ENCODE data around the gene EIF4EBP3.

Gene EIF4EBP3
- total RNA-seq: 0 to 0.31 (median 0.08) reads per million in 17 experiments

DNA sequence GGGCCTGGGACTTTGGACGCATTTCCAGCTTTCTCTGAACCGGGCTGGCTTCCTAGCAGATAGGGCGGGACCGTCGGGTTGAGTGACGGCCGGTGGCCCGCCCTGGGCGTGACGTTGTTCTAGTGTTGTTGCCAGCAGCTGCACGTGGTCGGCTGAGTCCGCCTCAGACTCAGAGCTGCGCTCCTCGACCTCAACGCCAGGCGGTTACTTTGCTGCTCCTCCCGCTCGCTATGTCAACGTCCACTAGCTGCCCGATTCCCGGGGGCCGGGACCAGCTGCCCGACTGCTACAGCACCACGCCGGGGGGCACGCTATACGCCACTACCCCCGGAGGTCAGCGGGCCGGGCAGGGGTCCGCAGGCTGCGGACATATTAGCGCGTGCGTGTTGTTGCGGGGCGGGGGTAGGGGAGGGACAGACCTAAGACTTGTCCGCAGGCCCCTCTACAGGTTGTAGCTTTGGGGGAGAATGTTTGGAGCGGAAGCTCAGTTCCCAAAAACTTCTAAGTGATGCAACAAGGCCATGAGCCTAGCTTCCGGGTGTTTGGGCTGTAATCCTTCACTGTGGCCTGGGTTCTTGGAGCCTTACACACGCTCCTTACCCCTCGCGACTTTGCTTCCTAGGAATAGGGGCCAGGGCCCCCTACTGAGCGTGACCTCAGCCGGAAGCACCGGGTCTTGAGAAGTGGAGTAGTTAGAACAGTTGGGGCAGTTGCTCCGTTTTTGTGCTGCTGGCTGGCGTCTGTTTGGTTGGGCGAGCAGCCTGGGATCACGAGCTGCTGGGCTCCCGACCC is at the start of gene EIF4EBP3:
EIF4EBP3 (plus strand) TSS at position 155 of the 792 bp plus-strand sequence; CDS start at position 231, 76 bp downstream.
- peak; percentile 97 to 98 (median 97) for DNase-seq

- DNase-seq: no peak
Measured at GRCh38 chr5:140497897-140498296, 49.6 kb upstream of the EIF4EBP3 start.

DNA sequence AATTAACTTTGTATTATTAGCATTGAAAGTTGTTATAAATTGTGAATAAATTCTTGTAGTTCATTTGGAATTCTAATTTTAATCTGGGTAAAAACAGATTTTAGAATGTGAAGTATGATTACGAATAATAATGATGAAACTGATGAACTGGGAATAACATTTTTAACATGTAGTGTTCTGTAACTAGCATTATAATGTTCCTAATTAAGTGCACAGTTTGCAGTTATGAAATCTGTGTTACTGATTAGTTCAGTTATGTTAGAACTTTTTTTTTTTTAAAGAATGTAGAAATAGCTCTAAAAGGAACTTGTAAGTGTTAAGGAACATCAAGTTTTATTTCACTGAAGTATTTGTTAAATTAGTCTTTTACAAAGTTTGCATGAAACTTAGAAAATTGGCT is 48.9 kb upstream of the EIF4EBP3 start:
- DNase-seq: no peak

DNA sequence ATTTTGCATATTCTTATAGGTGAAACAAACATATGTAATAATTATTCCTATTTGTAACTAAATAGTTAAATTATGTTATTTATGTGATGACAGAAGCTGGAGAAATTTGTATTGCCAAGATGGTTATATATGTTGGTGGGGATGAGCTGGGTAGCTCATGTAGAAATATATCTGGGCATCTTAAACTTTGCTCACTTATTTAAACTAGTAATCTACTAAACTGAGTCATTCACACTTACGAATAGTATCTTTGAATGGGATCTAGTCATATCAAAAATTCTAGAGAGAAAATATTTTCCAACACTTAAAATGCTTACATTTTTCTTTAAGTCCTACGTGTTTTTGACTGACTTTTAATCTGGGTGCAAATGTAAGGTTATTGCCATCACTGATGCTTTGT is 44.6 kb upstream of the EIF4EBP3 start:
- no peak for DNase-seq

DNA sequence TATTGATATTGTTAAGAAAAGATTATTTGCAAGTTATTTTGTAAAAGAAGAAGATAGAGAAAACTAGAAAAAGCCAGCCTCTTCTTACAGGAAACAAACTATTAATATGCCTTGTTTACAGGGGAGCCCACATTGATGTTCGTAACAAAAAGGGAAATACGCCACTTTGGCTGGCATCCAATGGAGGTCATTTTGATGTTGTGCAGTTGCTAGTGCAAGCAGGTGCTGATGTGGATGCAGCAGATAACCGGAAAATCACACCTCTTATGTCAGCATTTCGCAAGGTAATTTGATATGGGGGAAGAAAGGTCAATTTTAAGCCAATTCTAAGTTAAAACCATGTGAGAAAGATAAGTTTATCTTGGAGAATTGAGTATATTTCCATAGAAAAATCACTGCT is 37.6 kb upstream of the EIF4EBP3 start:
- no peak for DNase-seq

GRCh38 chr5:140513124-140513523 is 34.3 kb upstream of the EIF4EBP3 start:
- DNase-seq: no peak

GRCh38 chr5:140524003-140524402 is 23.5 kb upstream of the EIF4EBP3 start:
- DNase-seq: no peak

GRCh38 chr5:140540227-140540626 is 7.2 kb upstream of the EIF4EBP3 start:
- no peak for DNase-seq

DNA sequence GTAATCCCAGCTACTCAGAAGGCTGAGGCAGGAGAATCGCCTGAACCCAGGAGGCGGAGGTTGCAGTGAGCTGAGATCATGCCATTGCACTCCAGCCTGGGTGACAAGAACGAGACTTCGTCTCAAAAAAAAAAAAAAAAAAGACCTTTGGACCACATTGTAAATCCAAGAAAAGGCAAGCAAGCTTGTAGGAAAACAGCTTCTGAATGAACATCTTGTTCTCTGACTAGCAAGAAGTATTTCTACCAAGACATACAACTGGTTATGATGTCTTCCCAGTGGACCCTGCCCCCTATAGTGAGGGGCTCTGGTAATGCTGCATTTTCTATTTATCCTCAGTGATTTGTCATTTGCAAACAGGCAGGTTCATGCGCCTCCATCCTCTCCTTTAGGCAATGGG is 4.5 kb upstream of the EIF4EBP3 start:
- no peak for DNase-seq

DNA sequence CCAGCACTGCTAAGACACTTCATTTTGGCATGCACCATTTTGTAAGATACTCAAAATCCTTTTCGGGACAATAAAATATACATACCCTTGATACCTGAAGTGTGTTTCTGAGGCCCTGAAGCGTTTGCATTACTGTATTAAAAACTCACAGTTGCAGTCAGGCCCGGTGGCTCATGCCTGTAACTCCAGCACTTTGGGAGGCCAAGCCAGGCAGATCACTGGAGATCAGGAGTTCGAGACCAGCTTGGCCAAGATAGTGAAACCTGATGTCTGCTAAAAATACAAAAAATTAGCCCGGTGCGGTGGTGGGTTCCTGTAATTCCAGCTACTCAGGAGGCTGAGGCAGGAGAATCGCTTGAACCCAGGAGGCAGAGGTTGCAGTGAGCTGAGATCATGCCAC is 2.5 kb upstream of the EIF4EBP3 start:
- no peak for DNase-seq

DNA sequence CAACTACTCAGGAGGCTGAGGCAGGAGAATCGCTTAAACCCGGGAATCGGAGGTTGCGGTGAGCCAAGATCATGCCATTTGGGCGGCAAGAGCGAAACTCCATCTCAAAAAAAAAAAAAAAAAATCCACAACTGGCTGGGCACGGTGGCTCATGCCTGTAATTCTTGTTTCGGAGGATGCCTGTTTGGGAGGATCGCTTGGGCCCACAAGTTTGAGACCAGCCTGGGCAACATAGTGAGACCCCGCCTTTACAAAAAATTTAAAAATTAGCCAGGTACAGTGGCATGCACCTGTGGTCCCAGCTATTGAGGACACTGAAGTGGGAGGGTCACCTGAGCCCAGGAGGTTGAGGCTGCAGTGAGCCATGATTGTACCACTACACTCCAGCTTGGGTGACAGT is 1.9 kb upstream of the EIF4EBP3 start:
- DNase-seq: no peak

DNA sequence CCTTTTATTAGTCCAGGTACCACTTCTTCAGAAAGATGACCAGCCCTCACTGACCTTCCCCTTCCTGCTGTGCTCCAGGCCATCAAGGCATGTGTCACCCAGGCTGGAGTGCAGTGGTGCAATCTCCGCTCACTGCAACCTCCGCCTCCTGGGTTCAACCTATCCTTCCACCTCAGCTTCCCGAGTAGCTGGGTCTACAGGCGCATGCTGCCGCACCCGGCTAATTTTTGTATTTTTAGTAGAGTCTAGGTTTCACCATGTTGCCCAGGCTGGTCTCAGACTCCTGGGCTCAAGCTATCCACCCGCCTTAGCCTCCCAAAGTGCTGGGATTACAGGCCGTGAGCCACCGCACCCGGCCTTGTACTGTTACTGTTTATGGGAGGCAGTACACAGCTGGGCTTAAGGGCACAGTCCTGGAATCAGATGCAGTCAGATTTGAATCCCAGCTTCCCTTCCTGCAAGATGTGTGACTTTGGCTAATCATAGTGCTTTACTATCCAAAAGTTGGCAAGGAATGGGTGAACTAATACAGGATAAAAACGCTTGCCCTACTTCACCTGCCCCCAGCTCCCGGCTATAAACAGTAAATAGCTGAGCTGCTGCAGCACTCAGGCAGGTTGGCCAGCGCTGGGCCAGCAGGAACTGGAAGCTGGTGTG is 483 bp upstream of the EIF4EBP3 start:
- DNase-seq: peak in 3 of 4 experiments; percentile 22 to 45 (median 41)

DNA sequence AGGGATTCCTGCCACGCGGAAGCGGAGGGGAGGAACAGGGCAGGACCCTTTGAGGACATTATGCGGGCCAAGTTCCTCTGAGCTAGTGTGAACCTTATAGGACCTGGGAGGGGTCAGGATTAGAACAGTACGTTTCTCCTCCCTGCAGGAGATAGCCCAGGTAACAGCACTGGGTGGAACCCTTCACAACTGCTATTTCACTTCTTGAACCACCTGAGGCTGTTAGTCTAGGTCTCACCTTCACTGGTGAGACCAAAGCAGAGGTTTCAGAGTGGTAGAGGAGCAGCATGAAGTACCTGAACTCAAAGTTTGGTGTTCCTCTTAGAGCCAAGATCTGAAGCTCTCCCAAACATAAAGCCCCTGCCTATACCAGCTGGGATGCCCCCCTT is 832 bp downstream of the EIF4EBP3 start:
- no peak for DNase-seq

DNA sequence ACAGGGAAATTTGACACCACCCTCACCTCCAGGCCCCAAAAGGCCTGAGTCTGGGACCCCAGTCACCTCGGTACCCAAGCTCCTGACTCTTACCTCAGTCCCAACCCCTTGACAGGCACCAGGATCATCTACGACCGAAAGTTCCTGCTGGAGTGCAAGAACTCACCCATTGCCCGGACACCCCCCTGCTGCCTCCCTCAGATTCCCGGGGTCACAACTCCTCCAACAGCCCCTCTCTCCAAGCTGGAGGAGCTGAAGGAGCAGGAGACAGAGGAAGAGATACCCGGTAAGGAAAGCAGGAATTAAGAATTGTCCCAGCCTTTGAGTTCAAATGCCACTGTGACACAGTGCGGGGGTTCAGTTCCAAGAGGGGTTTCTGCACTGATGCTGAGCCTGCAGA is 1.3 kb downstream of the EIF4EBP3 start:
- DNase-seq: no peak

DNA sequence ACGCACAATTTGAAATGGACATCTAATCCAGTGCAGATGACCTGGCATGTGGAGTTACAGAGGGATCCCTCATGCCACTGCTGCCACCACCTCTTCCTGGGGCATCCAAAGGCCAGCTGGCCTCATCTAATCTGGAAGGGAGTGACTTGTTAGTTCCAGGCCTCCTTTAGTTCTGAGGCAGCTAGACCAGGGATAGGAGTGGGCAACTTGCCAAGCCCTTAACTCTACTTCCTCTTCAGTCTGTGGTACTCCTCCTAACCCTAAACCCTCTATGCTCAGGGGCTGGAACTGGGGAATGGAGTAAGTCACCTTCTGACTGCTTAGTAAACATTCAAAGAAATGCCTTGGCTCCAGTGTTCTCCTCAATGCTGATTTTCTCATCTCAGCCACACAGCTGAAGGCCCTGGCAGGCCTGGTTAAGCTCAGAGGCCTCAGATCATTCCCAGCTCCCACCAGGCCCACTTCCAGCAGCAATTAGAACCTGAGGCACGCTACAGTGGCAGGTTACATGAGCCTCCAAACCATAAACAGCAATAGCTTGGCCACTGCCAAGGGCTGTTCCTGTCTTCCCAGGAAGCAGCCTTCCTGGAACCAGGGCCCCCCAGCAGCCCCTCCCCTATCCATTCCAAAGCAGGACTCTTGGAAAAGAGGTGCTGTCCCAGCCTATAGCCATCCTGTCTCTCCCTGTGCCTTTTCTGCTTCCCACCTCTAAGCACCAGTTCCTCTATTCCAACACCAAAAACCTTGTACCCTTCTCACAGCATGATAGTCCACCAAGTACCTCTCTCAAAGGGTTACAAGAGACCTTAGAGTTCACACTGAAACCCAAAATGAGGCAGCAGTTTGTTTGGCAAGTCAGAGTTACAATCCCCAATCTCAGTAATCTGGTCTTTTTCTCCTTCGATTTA is 2.0 kb downstream of the EIF4EBP3 start:
- peak; percentile 88 to 95 (median 92) for DNase-seq

DNA sequence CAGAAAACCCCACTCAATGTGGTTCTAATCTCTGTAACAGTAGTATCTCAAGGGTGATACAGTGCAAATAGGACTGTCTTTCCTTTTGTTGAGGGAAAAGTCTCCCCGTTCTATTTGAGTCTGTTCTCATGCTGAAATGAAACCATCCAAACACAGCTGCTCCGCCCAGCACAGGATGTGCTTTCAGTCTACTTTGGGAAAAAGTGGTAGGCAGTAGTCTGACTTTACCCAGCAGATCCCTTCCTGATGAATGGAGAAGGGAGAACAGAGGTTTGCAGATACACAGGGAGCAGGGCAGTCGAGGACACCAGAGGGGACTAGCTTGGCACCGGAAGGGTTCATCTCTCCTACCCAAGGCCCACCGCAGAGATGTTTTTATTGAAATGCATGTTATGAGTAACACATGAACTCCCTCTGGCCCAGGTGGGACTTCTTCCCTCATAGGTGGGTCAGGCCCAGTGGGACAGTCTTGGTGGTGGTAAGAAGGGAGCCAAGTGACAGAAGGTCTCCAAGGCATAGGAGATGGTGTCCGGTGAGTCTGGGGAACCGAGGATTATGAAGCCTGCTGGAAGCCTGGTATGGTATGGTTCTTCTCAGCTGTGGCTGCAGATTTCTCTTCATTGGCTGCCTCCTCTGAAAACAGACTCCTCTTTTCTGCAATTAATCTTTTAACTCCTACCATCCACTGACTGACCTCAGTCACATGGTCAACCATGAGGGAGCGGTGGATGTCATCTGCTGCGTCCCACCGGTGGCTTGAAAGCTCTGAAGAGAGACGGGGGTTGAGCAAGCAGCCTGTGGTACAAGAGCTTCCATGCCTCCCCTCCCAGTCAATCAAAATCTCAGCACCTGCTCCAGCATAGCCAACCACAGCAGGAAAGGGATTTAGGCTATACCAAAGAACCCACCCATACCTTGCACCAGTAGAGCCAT is 3.0 kb downstream of the EIF4EBP3 start:
- no peak for DNase-seq

GRCh38 chr5:140551872-140552271 is 4.4 kb downstream of the EIF4EBP3 start:
- no peak for DNase-seq

DNA sequence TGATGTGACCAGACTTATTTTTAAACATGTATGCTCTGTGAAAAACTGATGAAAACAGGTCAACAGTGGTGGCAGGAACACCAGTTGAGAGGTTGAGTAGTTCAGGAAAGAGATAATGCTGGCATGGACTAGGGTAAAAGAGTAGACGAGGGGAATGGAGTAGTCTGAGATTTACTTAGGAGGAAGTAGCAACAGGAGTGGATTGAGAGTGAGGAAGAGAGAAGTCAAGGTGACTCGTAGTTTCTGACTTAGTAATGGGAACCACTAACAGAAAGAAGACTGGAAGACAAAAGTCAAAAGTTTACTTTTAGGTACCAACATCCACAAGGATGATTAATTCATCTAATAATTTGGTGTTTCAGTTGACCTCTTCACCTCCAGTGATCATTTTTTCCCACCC is 6.2 kb downstream of the EIF4EBP3 start:
- DNase-seq: peak in 2 of 4 experiments; percentile 22 to 43

DNA sequence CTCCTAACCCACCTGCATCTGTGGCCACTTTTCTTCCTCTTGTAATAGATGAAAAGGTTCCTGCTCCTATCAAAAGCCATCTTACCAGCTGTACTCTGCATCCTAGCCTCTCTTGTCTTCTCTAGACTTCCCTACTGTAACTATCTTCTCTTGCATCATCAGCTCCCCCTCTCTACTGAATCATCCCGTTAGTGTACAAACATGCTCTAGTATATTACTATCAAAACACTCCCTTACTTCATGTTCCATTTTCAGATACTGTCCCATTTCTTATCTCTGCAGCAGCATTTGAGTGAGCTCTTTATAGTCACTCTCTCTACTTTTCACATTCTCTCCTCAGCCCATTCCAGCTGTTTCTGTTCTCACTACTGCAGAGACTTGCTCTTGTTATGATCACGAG is 7.0 kb downstream of the EIF4EBP3 start:
- DNase-seq: peak in 2 of 4 experiments; percentile 47 to 58

- peak in 1 of 4 experiments; percentile 22 for DNase-seq
Measured at GRCh38 chr5:140555747-140556312, 8.4 kb downstream of the EIF4EBP3 start.

DNA sequence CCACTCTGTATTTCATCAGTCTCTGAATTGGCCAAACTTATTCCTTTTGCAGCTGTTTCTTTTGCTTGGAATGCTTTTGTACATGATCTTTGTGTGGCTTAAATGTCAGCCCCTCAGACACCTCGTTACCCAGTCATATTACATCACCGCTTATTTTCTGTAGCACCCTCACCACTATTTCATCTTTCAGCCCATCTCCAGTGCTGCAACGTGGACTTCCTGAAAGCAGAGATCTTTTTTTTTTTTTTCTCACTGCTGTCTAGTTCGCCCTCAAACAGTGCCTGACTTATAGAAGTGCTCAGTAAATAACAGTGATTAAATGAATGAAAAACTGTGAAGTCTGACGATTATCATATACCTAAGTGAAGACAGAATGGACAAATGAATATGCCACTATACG is 9.0 kb downstream of the EIF4EBP3 start:
- peak; percentile 40 to 69 (median 52) for DNase-seq

Measured in suppressor macrophage (primary cell).